GF-D8 (cell line): ENCODE data around the gene TTC16.
A peak's percentile ranks its signal among the peaks of the same experiment; 100 is the strongest.

ENCODE experiments used
- DNase-seq: peaks from one replicate; lab custom pipeline; 2025; lab: John Stamatoyannopoulos, UW

Gene TTC16

GRCh38 chr9:127697575-127697974 is 18.3 kb upstream of the TTC16 start:
- DNase-seq = no peak

- no peak for DNase-seq
These were observed 17.5 kb upstream of the TTC16 start for GRCh38 chr9:127698386-127698785.

GRCh38 chr9:127698985-127699670 is 16.8 kb upstream of the TTC16 start:
- DNase-seq = no peak

- DNase-seq = no peak
These were observed 15.7 kb upstream of the TTC16 start for GRCh38 chr9:127700140-127700539.

- no peak for DNase-seq
These were observed 15.2 kb upstream of the TTC16 start for GRCh38 chr9:127700594-127701255.

- no peak for DNase-seq
These were observed 12.5 kb upstream of the TTC16 start for GRCh38 chr9:127703289-127703946.

GRCh38 chr9:127705577-127706379 is 10.1 kb upstream of the TTC16 start:
- DNase-seq = no peak

- no peak for DNase-seq
These were observed 9.0 kb upstream of the TTC16 start, which contains the start of gene CFAP157 for GRCh38 chr9:127706836-127707241. CFAP157 (plus strand) TSS chr9:127706988; CDS start chr9:127707032, 44 bp downstream.

- no peak for DNase-seq
These were observed 8.1 kb upstream of the TTC16 start for GRCh38 chr9:127707766-127708165.

- DNase-seq = no peak
These were observed 6.8 kb upstream of the TTC16 start for GRCh38 chr9:127708952-127709587.

- no peak for DNase-seq
These were observed 5.6 kb upstream of the TTC16 start for GRCh38 chr9:127710204-127710783.

GRCh38 chr9:127711226-127711701 is 4.6 kb upstream of the TTC16 start:
- peak; percentile 51 for DNase-seq

GRCh38 chr9:127711831-127712274 is 4.0 kb upstream of the TTC16 start:
- no peak for DNase-seq

GRCh38 chr9:127712371-127712770 is 3.5 kb upstream of the TTC16 start:
- DNase-seq = no peak

GRCh38 chr9:127712867-127713266 is 3.0 kb upstream of the TTC16 start:
- DNase-seq = no peak

GRCh38 chr9:127714020-127714750 is 1.7 kb upstream of the TTC16 start:
- DNase-seq = no peak

- no peak for DNase-seq
These were observed 869 bp upstream of the TTC16 start for GRCh38 chr9:127714951-127715469.

GRCh38 chr9:127716412-127716811 is 533 bp downstream of the TTC16 start:
- DNase-seq = no peak

GRCh38 chr9:127717766-127718165 is 1.9 kb downstream of the TTC16 start:
- DNase-seq = no peak
